SH-SY5Y (cell line): ENCODE results near the gene C9.

Source experiments
- GATA2 ChIP-seq: IDR thresholded peaks from 2 replicates; pipeline ENCODE4 v1.6.1; 2011; ENCODE audit warnings: mild to moderate bottlenecking, low read depth, low read length
- GATA3 ChIP-seq: IDR thresholded peaks from 2 replicates; pipeline ENCODE4 v1.6.1; 2011; ENCODE audit warnings: low read depth, mild to moderate bottlenecking, low read length, moderate library complexity

DNA sequence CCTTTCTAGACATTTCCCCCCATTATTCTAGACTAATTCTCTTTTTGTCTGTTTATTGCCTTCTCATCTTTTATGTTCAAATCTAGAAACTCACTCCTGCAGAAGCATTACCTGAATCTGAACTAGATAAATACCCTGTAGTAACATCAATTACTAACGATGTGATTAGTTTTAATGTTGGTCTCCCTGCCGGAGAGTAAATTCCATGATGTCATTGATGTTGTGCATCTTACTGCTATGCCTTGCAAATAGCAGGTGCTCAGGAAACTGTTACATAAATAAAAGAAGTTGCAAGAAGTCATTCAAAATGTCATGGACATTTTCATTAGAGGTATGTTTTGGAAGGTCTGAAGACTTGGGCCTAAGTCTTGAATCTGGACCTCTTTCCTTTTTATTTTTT, 23.0 kb upstream of the C9 start:
- TF ChIP-seq GATA2: no peak
- TF ChIP-seq GATA3: no peak
